ENCODE data around the gene ASAP2.

Gene ASAP2

DNA sequence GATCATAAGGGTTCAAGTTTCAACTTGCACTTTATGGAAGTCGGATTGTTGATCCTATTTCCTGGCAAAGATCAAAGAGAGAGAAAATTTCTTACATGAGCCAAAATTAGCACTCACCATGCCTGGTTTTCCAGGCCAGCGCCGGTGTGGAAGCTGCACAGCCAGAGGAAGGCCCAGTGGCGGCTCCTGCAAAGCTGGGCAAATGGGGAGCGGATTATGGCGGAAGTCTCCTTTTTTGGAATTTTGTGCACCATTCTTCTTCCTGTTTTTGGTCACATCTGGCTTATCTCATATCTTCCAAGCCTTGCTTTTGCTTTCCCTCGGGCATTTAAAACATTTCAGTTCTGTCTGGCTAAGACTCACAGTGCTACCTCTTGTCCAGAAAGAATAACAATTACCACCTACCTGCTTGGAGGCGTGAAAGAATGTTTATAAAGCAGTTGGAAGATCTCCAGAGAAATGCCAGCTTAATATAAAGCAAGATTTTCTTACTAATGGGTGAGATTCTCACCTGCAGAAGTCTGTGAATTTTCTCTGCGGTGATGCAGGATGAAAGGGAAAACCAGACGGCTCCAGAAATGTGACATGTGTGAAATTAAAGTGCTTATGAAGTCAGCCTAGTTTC is 94.3 kb downstream of the ASAP2 start:
- no peak for DNase-seq

DNA sequence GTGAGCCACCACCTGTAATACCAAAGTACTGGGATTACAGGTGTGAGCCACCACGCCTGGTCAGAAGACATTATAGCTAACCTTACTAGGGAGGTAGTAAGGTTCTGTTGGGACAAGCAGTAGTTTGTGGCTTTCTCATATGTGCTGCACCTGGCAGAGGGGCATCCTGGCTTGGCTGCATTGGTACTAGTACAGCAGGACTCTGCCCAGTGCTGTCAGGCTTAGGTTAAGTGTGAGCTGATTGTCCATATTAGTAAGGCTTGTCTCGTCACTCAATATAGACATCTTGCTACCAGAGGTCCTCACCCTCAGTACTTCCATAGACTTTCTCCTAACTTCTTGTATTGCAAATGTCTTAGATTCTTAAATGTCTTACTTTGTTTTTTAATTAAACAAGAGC is 96.1 kb downstream of the ASAP2 start:
- no peak for DNase-seq

GRCh38 chr2:9303528-9304225 is 97.1 kb downstream of the ASAP2 start:
- DNase-seq = no peak

DNA sequence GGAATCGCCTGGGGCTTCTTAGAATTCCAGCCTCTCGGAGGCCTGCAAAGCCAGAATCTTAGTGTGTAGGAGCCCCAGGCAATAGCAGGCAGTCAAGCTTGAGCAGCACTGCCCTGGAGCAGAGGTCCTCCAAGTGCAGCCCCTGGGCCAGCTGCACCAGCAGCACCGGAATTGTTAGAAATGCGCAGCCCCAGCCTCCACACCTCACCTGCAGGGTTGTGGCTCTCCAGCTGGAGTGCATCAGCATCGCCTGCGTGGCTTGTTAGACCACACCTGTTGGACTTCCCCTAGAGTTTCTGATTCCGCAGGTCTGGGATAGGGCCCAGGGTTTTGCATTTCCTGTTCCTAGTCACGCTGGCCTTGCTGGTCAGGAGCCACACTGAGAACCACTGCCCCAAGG is 100.3 kb downstream of the ASAP2 start:
- no peak for DNase-seq

DNA sequence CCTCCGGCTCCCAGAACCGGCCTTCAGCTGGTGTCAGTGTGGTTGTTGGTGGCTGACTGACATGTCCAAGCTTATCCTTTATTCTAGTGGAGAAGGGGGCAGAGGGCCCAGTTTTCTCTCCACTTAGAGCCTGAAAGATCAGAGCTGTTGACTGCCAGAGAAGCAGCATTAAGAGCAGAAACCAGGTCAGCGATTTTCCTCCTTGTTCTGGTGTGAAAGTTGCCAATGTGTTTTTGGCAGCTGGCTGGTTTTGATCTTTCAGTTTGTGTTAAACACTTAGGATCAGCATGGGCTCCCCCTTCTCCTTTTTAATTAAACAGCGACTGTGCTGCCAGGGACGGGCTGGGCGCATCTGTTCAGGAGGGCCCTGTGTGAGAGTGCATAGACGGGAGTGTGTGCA is 100.9 kb downstream of the ASAP2 start:
- DNase-seq = no peak

GRCh38 chr2:9308186-9308955 is 101.8 kb downstream of the ASAP2 start:
- no peak for DNase-seq

- DNase-seq = no peak
Measured at GRCh38 chr2:9309147-9309546, 102.5 kb downstream of the ASAP2 start.

GRCh38 chr2:9310377-9310776 is 103.8 kb downstream of the ASAP2 start:
- DNase-seq = no peak

DNA sequence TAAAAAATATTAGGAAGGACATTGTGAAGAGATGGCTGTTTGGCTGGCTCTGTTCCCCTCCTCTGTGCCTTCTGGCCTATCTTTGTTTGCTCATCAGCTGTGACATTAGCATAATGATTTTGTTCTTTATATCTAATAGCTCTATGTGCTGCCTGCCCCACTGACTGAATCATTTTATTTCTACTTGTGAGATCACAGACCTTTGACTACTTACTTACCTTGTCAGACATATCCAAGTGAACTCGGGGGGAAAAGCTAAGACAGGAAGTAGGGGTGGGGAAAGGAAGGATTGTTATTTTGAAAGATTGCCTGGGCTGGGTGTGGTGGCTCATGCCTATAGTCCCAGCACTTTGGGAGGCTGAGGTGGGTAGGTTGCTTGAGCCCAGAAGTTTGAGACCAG is 104.2 kb downstream of the ASAP2 start:
- DNase-seq = no peak

- no peak for DNase-seq
Measured at GRCh38 chr2:9311488-9311887, 104.9 kb downstream of the ASAP2 start.

GRCh38 chr2:9312591-9312990 is 106.0 kb downstream of the ASAP2 start:
- DNase-seq = no peak

DNA sequence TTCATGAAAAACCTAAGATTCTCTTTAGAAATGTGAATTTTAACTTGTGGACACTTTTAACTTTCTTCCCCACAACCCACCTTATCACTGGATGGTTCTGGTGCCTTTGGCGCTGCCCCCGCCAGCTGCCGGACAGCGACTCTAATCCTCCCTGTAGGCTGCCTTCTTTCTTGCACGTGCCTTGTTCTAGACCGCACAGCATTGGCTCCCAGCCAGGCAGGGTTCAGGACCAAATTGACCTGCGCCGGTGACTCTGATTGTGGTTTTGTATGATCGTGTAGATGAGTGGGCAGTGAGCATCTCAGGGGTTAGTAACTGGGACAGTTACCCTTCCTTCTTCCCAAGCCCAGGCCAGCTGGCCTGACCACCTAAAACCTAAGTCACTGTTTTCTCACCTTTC is 106.8 kb downstream of the ASAP2 start:
- DNase-seq = no peak

GRCh38 chr2:9315280-9315847 is 108.8 kb downstream of the ASAP2 start:
- DNase-seq = no peak

- DNase-seq = no peak
Measured at GRCh38 chr2:9317559-9317958, 110.9 kb downstream of the ASAP2 start.

GRCh38 chr2:9318461-9319337 is 112.1 kb downstream of the ASAP2 start:
- no peak for DNase-seq

GRCh38 chr2:9319338-9319715 is 112.7 kb downstream of the ASAP2 start:
- DNase-seq = no peak

- DNase-seq = no peak
Measured at GRCh38 chr2:9322576-9322975, 116.0 kb downstream of the ASAP2 start.

GRCh38 chr2:9325428-9325827 is 118.8 kb downstream of the ASAP2 start:
- DNase-seq = peak; percentile 77

GRCh38 chr2:9326975-9327374 is 120.4 kb downstream of the ASAP2 start:
- no peak for DNase-seq

- no peak for DNase-seq
Measured at GRCh38 chr2:9327873-9328352, 121.3 kb downstream of the ASAP2 start.

GRCh38 chr2:9328931-9329330 is 122.3 kb downstream of the ASAP2 start:
- no peak for DNase-seq

GRCh38 chr2:9329497-9329896 is 122.9 kb downstream of the ASAP2 start:
- no peak for DNase-seq

All from DMS79 (cell line).